ENCODE data around the gene MRPL38. TPM values are rescaled to one million over a fixed set of nuclear protein-coding genes. Genes with fewer than 3 reads are reported as not detected.
A peak's percentile ranks its signal among the peaks of the same experiment; 100 is the strongest.

The MRPL38 gene
- total RNA-seq, 1 experiment from 2014 or later: 108 TPM

DNA sequence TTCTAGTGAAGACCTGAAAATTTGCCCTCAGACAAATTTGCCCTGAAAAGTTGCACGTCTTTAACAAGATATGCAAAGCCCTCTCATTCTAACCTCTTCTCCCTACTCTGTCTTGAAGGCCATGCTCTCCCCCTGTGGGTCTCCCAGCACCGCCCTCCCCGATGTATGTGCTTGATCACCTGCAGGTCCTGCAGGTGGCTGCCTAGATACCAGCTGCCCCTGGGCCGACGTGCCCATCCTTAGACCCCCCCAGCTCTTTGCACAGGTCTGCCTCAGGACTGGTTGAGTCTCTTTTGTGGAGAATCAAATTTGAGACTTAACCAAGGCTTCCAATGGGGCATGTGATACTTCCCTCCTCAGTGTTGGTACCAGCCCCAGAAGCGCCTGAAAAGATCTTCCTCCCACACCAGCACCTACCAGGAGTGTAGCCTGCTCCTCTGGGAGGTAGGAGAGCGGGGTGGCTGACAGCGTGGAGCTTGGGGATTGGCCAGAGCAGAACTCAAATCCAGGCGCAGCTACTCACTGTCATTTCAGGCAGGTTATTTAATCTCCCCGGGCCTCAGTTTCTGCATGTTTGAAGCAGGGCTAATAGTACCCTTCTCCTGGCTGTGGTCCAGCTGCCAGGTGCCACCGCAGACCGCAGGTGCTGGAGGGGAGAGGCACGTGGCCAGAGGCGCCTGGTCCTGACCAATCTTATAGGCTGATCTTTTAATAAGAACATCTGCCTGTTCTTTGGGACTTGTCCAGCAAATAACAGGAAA lies 4.5 kb upstream of the MRPL38 start:
- Histone ChIP-seq H3K4ac (ENCODE audit: low read depth, low read length) (no peak overlapping the region), H3K23me2 (ENCODE audit: insufficient read length, low read depth, low read length, poor library complexity, severe bottlenecking) (peaks cover 4% of the 10 kb centered on the region), H3K27me3 (ENCODE audit: insufficient read depth, low read length) (no peaks in the 10 kb centered on the region), H3K27ac (ENCODE audit: insufficient read length, low read depth, low read length) (no peak overlapping the region), H3K14ac (ENCODE audit: insufficient read depth, low read length) (no peak overlapping the region), H2BK20ac (ENCODE audit: low read depth, low read length, poor library complexity, severe bottlenecking) (no peak overlapping the region), H3K9ac (ENCODE audit: extremely low read depth, insufficient read length, low read length) (no peak overlapping the region), H3K4me2 (ENCODE audit: insufficient read depth, insufficient read length, low read length) (no peak overlapping the region), H3K4me1 (ENCODE audit: insufficient read depth, low read length) (no peaks in the 10 kb centered on the region), H2BK120ac (ENCODE audit: low read depth, low read length, poor library complexity, severe bottlenecking) (no peak overlapping the region), H3K18ac (ENCODE audit: insufficient read length, low read depth, low read length) (no peak overlapping the region), H4K8ac (replicated peaks; ENCODE audit: insufficient read length, low read depth, low read length) (no peak overlapping the region), H2BK5ac (ENCODE audit: insufficient read length, low read length) (no peak overlapping the region), H4K5ac (ENCODE audit: insufficient read length, low read depth, low read length) (no peak overlapping the region), H4K20me1 (ENCODE audit: control insufficient read depth, insufficient read depth, insufficient read length) (no peaks in the 10 kb centered on the region), H4K91ac (ENCODE audit: insufficient read length, low read depth, low read length) (no peak overlapping the region), H3K56ac (ENCODE audit: insufficient read length, low read depth, low read length) (no peak overlapping the region), H2AFZ (ENCODE audit: low read length) (no peak overlapping the region), H3K79me2 (ENCODE audit: insufficient read depth, low read length) (no peaks in the 10 kb centered on the region), H3K23ac (ENCODE audit: insufficient read length, low read depth, low read length) (no peak overlapping the region), H2BK15ac (ENCODE audit: low read depth, low read length) (no peak overlapping the region), H3T11ph (ENCODE audit: low read length) (no peak overlapping the region), H2AK5ac (ENCODE audit: insufficient read length, low read length) (no peak overlapping the region), H3K9me3 (ENCODE audit: control insufficient read depth, low read depth, low read length) (no peaks in the 10 kb centered on the region), H3K79me1 (ENCODE audit: insufficient read depth, low read depth, low read length, poor library complexity, severe bottlenecking) (no peaks in the 10 kb centered on the region), H2BK12ac (ENCODE audit: insufficient read length, low read depth, low read length) (no peak overlapping the region)
- H3K27ac Mint-ChIP-seq: peak overlapping the region in 2 of 3 experiments; percentile 82 to 87; a peak in 3 of 7 replicates
- no peaks in the 10 kb centered on the region for H3K9me3 Mint-ChIP-seq
- no peaks in the 10 kb centered on the region for H3K27me3 Mint-ChIP-seq (ENCODE audit: low read depth)
- H3K4me3 Mint-ChIP-seq: no peak overlapping the region
- DNase-seq: no peak
- H3K4me1 Mint-ChIP-seq: peaks cover 5% of the 10 kb centered on the region in 2 experiments; a peak in 2 of 4 replicates
- H3K36me3 Mint-ChIP-seq (ENCODE audit: insufficient read depth in 1 of 3, low read depth in 3 of 3): peaks cover 0 to 7% (median 2%) of the 10 kb centered on the region in 3 experiments; a peak in 5 of 7 replicates
- TF ChIP-seq, protein P1, sequence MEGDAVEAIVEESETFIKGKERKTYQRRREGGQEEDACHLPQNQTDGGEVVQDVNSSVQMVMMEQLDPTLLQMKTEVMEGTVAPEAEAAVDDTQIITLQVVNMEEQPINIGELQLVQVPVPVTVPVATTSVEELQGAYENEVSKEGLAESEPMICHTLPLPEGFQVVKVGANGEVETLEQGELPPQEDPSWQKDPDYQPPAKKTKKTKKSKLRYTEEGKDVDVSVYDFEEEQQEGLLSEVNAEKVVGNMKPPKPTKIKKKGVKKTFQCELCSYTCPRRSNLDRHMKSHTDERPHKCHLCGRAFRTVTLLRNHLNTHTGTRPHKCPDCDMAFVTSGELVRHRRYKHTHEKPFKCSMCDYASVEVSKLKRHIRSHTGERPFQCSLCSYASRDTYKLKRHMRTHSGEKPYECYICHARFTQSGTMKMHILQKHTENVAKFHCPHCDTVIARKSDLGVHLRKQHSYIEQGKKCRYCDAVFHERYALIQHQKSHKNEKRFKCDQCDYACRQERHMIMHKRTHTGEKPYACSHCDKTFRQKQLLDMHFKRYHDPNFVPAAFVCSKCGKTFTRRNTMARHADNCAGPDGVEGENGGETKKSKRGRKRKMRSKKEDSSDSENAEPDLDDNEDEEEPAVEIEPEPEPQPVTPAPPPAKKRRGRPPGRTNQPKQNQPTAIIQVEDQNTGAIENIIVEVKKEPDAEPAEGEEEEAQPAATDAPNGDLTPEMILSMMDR (conservative IDR thresholded peaks at IDR 0.05): no peak
- WGBS (ENCODE audit: extremely low coverage, insufficient read length, low lambda C conversion rate): no CpG with 5 or more reads among the region's 14 CpGs
